GM19438 (cell line): Measurements from ENCODE around the gene KIF3C.

Source experiments
- ATAC-seq: cut with Tn5 transposase; IDR thresholded peaks from one replicate; pipeline ENCODE4 v1.9.1; 2021; ENCODE audit warnings: low read depth; ENCODE audit not compliant: unreplicated experiment

The KIF3C gene

DNA sequence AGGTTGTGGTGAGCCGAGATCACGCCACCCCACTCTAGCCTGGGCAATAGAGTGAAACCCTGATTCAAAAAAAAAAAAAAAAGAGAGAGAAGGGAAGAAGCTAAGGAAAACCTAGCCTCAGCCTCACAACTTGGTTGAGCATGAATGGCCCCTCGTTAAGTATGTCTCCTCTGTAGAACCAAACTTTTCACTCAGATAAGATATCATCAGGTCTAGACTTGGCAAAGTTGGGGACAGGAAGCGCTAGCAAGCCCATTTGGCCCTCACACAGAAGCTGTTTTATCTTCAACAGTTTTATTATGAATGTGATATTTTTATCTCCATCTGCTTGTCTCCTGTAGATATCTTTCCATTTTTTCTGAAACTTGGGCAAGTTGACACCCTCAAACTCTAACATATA lies 100.5 kb downstream of the KIF3C start:
- ATAC-seq: no peak

DNA sequence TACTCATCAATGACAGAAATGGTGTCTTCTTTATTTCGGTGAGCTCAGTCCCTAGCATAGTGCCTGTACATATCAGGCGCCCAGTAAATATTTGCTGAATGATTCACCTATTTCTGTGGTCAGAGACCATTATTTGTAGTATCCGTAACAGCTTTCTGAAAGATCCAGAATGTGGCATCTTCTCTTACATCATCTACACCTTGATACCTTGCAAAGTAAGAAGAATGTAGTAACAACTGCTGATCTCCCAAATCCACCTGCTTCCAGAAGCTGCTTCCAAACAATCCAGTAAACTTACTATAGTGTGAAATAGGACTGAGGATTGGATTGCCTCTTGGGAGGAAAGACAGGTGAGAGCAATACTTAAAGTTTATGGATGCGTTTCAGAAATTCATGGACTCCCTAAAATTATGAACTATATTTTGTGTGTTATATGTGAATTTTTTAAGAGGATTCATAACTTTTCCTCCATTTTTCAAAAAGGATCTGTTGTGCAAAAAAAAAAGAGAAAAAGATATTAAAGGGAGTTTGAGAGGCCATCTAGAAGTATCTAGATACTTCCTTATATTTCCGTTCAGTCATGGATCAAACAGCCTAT lies 103.1 kb downstream of the KIF3C start:
- no peak for ATAC-seq

DNA sequence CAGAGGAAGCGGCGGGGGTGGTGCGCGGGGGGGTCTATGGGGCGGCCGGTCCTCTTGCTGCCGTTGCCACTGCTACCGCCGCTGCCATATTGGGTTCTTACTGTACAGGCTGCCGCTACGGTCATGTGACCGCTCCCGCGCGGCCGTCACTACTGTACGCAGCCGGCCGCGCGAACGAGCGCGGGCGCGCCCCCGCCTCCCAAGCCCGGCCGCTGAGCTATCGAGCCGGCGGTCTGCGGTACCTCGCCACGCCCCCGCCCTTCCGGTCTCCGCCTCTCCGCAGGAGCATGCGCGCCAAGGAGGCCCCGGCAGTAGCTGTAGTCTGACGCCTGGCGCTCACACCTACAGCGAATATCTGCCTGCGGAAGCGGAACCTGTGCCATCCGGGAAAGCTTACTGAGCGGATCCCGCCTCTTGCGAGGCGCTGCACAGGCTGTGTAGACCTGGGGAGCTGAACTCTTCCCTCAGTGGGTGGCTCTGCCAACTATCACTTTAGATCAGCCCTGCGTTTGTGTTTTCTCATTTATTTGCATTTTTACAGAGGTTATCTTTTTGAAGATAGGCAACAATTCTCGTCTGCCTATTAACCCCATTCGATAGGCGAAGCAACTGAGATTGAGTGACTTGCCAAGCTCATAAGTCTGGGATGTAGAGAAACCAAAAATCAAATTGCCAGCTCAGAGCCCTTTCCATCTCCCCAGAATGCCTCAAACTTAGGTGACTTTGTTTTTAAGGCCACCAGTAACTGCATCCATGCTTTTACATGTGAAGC lies 103.8 kb downstream of the KIF3C start, which contains the start of gene ASXL2:
TSS of gene ASXL2 (minus strand) at position 127 of the 772 bp plus-strand sequence. CDS start 265 bp downstream, outside the sequence.
- ATAC-seq: peak; percentile 91

DNA sequence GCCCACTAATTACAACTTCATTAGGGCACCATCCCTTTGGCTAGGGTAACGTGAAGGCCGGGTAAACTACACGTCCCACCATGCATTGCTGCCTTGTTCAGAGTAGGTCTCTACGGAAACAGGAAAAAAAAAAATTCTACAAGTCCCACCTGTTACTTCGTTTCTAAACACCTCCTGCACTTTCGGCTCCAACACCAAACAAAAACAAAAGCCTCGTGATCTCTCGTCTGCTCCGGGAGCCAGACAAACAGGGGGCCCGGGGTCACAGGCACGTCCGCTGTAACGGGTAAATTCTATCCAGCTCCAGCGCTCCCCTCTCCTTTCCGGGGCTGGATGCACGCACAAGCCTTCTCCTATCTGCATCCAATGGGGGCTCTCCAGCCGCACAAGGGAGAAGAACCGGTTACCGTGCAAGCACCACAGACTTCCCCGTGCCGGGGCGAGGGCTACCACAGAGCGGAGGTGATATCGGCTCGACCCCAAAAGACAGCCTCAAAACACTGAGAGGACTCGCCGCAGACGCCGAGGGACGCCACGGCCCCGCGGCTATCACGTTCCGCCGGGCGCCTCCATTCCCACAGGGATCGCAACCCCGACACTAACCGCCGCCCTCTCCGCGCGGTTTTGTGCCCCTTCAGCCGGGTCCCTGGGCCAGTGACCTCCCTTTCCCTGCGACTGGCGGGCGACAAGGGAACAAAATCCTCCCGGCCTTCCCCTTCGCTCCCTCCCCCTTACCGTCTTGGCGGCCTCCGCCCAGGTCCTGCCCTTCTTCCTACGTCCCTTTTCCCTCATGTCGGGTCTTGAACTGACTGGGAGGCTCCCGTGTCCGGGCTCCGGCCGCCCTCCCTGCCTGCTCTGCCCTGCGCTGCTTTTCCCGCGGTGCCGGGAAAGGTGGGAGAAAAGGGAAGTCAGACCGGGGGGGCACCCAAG lies 104.6 kb downstream of the KIF3C start:
- ATAC-seq: peak; percentile 44
